IMR-90 (cell line): ENCODE data around the gene KAZN. TPM values are rescaled to one million over a fixed set of nuclear protein-coding genes. Genes with fewer than 3 reads are reported as not detected.

ENCODE experiments used
- ATAC-seq: fragments of 200-7000 bp; cut with Tn5 transposase; 2 replicates; pipeline ENCODE4 v1.9.1; 2020; ENCODE audit warnings: low read depth, mild to moderate bottlenecking, moderate library complexity
- BruUV-seq: library from RNA; stranded (reverse); fragments of 400-500 nt; replicated peaks from 2 replicates; lab custom pipeline; 2021; lab: Mats Ljungman, UMichigan
- CTCF ChIA-PET: fragments of 300-600 bp; formaldehyde crosslinking; extraction: SDS; loops from one replicate; lab custom pipeline; 2021; ENCODE audit warnings: antibody characterized with exemption; lab: Yijun Ruan, JAX
- POLR2A ChIA-PET: fragments of 300-600 bp; sonication (Branson Sonifier 250); formaldehyde crosslinking; loops from one replicate; lab custom pipeline; 2022; ENCODE audit warnings: antibody characterized with exemption; ENCODE audit not compliant: unreplicated experiment; lab: Charles Lee
- DNase-seq: peaks from one replicate; pipeline ENCODE4 v3.0.0; 2013
- H2AFZ ChIP-seq: replicated peaks from 2 replicates; pipeline ENCODE3; 2013; ENCODE audit warnings: low read length, mild to moderate bottlenecking; ENCODE audit not compliant: poor library complexity
- H2AK5ac ChIP-seq: 2 replicates; pipeline ENCODE4 v1.6.1; 2013; ENCODE audit warnings: low read depth, low read length, inconsistent platforms
- H2AK9ac ChIP-seq: replicated peaks from 2 replicates; pipeline ENCODE3; 2013; ENCODE audit warnings: mild to moderate bottlenecking, low read depth, low read length, moderate library complexity; ENCODE audit not compliant: poor library complexity
- H2BK120ac ChIP-seq: 2 replicates; pipeline ENCODE4 v1.6.1; 2013; ENCODE audit warnings: low read depth, low read length, inconsistent platforms
- H2BK15ac ChIP-seq: 3 replicates; pipeline ENCODE4 v1.6.1; 2013; ENCODE audit warnings: low read depth, low read length, inconsistent platforms
- H2BK20ac ChIP-seq: 2 replicates; pipeline ENCODE4 v1.6.1; 2013; ENCODE audit warnings: low read depth, mild to moderate bottlenecking, inconsistent platforms, low read length, moderate library complexity
- H2BK5ac ChIP-seq: 2 replicates; pipeline ENCODE4 v1.6.1; 2013; ENCODE audit warnings: mild to moderate bottlenecking, low read depth, low read length, inconsistent platforms; ENCODE audit not compliant: poor library complexity, severe bottlenecking
- H3K14ac ChIP-seq: replicated peaks from 2 replicates; pipeline ENCODE4 v1.6.1; 2013; ENCODE audit warnings: low read depth, low read length, inconsistent platforms
- H3K18ac ChIP-seq: 2 replicates; pipeline ENCODE4 v1.6.1; 2013; ENCODE audit warnings: low read depth, low read length, control low read depth
- H3K23ac ChIP-seq: 2 replicates; pipeline ENCODE4 v1.6.1; 2013; ENCODE audit warnings: low read depth, low read length, inconsistent platforms
- H3K27ac ChIP-seq: 2 replicates; pipeline ENCODE4 v1.5.1; 2013; ENCODE audit warnings: mild to moderate bottlenecking, control low read depth, low read length; ENCODE audit not compliant: insufficient read depth
- H3K27me3 ChIP-seq: 2 replicates; pipeline ENCODE4 v1.6.1; 2013; ENCODE audit warnings: low read length; ENCODE audit not compliant: control insufficient read depth, insufficient read depth
- H3K36me3 ChIP-seq: 2 replicates; pipeline ENCODE4 v1.6.1; 2013; ENCODE audit warnings: low read length, mixed read lengths; ENCODE audit not compliant: control insufficient read depth, insufficient read depth
- H3K4ac ChIP-seq: 2 replicates; pipeline ENCODE4 v1.6.1; 2013; ENCODE audit warnings: low read depth, low read length, inconsistent platforms
- H3K4me1 ChIP-seq: 2 replicates; pipeline ENCODE4 v1.6.1; 2013; ENCODE audit warnings: low read length, mixed read lengths; ENCODE audit not compliant: control insufficient read depth, insufficient read depth
- H3K4me2 ChIP-seq: 2 replicates; pipeline ENCODE4 v1.6.1; 2013; ENCODE audit warnings: low read depth, mild to moderate bottlenecking, control low read depth, low read length, moderate library complexity
- H3K4me3 ChIP-seq: 2 replicates; pipeline ENCODE4 v1.5.1; 2013; ENCODE audit warnings: low read depth, mild to moderate bottlenecking, control low read depth, low read length, moderate library complexity; ENCODE audit not compliant: insufficient read depth
- H3K56ac ChIP-seq: 2 replicates; pipeline ENCODE4 v1.6.1; 2013; ENCODE audit warnings: low read length, inconsistent platforms; ENCODE audit not compliant: insufficient read depth; ENCODE audit errors: extremely low read depth
- H3K79me1 ChIP-seq, 2 experiments: 2 replicates each; pipeline ENCODE4 v1.6.1; 2013; ENCODE audit warnings: low read length in 2 of 2, inconsistent platforms in 1 of 2, low read depth in 1 of 2
- H3K9ac ChIP-seq: 2 replicates; pipeline ENCODE4 v1.6.1; 2013; ENCODE audit warnings: low read depth, low read length, control low read depth
- H3K9me1 ChIP-seq: 2 replicates; pipeline ENCODE4 v1.6.1; 2013; ENCODE audit warnings: low read length, inconsistent platforms; ENCODE audit not compliant: insufficient read depth
- H3K9me3 ChIP-seq: 2 replicates; pipeline ENCODE4 v1.6.1; 2013; ENCODE audit warnings: low read length; ENCODE audit not compliant: control insufficient read depth, insufficient read depth
- H4K20me1 ChIP-seq: 2 replicates; pipeline ENCODE4 v1.6.1; 2013; ENCODE audit warnings: low read length, inconsistent platforms; ENCODE audit not compliant: insufficient read depth
- H4K5ac ChIP-seq: 2 replicates; pipeline ENCODE4 v1.6.1; 2013; ENCODE audit warnings: mild to moderate bottlenecking, low read depth, low read length, control low read depth
- H4K8ac ChIP-seq, 2 experiments: 2 replicates each; pipeline ENCODE4 v1.6.1; 2013; ENCODE audit warnings: low read depth in 2 of 2, low read length in 2 of 2, control low read depth in 1 of 2, inconsistent platforms in 1 of 2
- H4K91ac ChIP-seq: 2 replicates; pipeline ENCODE4 v1.6.1; 2013; ENCODE audit warnings: low read depth, low read length, inconsistent platforms; ENCODE audit not compliant: insufficient read depth
- CEBPB ChIP-seq: IDR thresholded peaks from 2 replicates; pipeline ENCODE4 v1.6.1; 2012; ENCODE audit warnings: low read depth, low read length, improper control_type of control experiment
- MAFK ChIP-seq: IDR thresholded peaks from 2 replicates; pipeline ENCODE4 v1.6.1; 2012; ENCODE audit warnings: low read depth, low read length, improper control_type of control experiment
- MAZ ChIP-seq: IDR thresholded peaks from 2 replicates; pipeline ENCODE4 v1.6.1; 2012; ENCODE audit warnings: low read depth, mild to moderate bottlenecking, low read length, improper control_type of control experiment, moderate library complexity, borderline replicate concordance
- NFE2L2 ChIP-seq: fragments of 150-350 bp; IDR thresholded peaks from 2 replicates; pipeline ENCODE4 v1.6.1; 2016; ENCODE audit warnings: low read depth, mild to moderate bottlenecking, low read length
- RFX5 ChIP-seq: IDR thresholded peaks from 2 replicates; pipeline ENCODE4 v1.8.0; 2012; ENCODE audit warnings: low read depth, mild to moderate bottlenecking, low read length, moderate library complexity
- SMC3 ChIP-seq: fragments of 150-350 bp; IDR thresholded peaks from 2 replicates; pipeline ENCODE4 v1.6.1; 2016; ENCODE audit warnings: low read depth, mild to moderate bottlenecking, antibody characterized with exemption, low read length, moderate library complexity
- WGBS, 2 experiments: methylation state at CpG; one replicate each; pipeline versions ENCODE4 v1.1.5 to v1.1.7; 2013; ENCODE audit warnings: missing lambda C conversion rate in 2 of 2; ENCODE audit not compliant: insufficient read length in 1 of 2; ENCODE audit errors: extremely low coverage in 2 of 2; 5-methylcytosine and 5-hydroxymethylcytosine counted together
- dilution Hi-C: fragments of 300-500 bp; cut with HindIII; formaldehyde crosslinking; loops from one replicate; pipeline ENCODE4 v1.14.3; 2018; ENCODE audit warnings: low sequenced_read_pairs; ENCODE audit not compliant: unreplicated experiment
- in situ Hi-C: fragments of 300-500 bp; cut with MboI; formaldehyde crosslinking; loops from 3 replicates; pipeline ENCODE4 v1.14.3; 2019; ENCODE audit warnings: low sequenced_read_pairs, inconsistent platforms, mixed read lengths
- intact Hi-C: fragments of 100-400 bp; cut with micrococcal nuclease; formaldehyde crosslinking; loops from 2 replicates; pipeline ENCODE4 v1.10.0; 2022
- polyA plus RNA-seq, 3 experiments: library from polyadenylated mRNA; depleted of rRNA; stranded (reverse); fragments of >200 nt; gene quantifications; 2 replicates each; pipeline ENCODE4 v1.2.3, GENCODE V29; 2012; ENCODE audit warnings: low replicate concordance in 1 of 3
- total RNA-seq: library from RNA; depleted of rRNA; stranded (reverse); fragments of >200 nt; gene quantifications from 2 replicates; pipeline ENCODE4 v1.2.3, GENCODE V29; 2012
- TF ChIP-seq, protein P1 (sequence below): conservative IDR thresholded peaks from 2 replicates; pipeline ENCODE4 v1.5.1; 2012; ENCODE audit warnings: mild to moderate bottlenecking, low read depth, low read length, improper control_type of control experiment
- TF ChIP-seq, protein P2 (sequence below): fragments of 150-350 bp; IDR thresholded peaks from 2 replicates; pipeline ENCODE4 v1.6.1; 2016; ENCODE audit warnings: low read depth, mild to moderate bottlenecking, low read length, moderate library complexity, borderline replicate concordance
- TF ChIP-seq, protein P3 (sequence below): fragments of 150-350 bp; IDR thresholded peaks from 2 replicates; pipeline ENCODE4 v1.6.1; 2017; ENCODE audit warnings: mild to moderate bottlenecking, antibody characterized with exemption, low read length, low read depth

Gene KAZN
- total and polyA plus RNA-seq, 2 of the 4 experiments (the other 2 are of a cell fraction), result 5.2 to 10.5 TPM

DNA sequence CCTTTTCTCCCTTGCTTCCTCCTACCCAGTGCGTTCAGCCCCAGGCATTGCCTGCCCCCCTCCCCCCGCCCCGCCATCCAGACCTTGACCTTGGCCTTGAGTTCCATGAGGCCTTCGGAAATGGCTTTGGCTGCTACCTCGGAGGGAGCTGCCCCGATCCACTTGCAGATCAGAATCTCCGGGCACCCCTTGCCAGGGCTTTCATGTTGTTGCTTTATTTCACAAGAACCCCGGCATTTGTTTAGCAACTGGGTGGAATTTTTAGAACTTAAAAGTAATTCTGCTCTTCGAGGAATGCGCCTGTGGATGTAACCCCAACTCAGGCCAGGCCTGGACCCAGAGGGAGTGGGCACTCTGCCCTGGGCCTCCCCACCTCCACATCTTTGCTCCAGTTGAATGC lies 401.0 kb downstream of the KAZN start:
- no TSS peak for BruUV-seq

More for the DNA sequence above, 401.0 kb downstream of the KAZN start:
- no peaks in the 10 kb centered on the region for H3K27me3 ChIP-seq
- H2AK9ac ChIP-seq, result no peak overlapping the region
- DNase-seq (no peak), ATAC-seq (no peak)
- dilution Hi-C loops (no loop called here), intact Hi-C loops (no loop called here), in situ Hi-C loops (no loop called here)
- H2AFZ ChIP-seq, result no peak overlapping the region
- no peak overlapping the region for H2BK15ac ChIP-seq
- TF ChIP-seq, protein P1, sequence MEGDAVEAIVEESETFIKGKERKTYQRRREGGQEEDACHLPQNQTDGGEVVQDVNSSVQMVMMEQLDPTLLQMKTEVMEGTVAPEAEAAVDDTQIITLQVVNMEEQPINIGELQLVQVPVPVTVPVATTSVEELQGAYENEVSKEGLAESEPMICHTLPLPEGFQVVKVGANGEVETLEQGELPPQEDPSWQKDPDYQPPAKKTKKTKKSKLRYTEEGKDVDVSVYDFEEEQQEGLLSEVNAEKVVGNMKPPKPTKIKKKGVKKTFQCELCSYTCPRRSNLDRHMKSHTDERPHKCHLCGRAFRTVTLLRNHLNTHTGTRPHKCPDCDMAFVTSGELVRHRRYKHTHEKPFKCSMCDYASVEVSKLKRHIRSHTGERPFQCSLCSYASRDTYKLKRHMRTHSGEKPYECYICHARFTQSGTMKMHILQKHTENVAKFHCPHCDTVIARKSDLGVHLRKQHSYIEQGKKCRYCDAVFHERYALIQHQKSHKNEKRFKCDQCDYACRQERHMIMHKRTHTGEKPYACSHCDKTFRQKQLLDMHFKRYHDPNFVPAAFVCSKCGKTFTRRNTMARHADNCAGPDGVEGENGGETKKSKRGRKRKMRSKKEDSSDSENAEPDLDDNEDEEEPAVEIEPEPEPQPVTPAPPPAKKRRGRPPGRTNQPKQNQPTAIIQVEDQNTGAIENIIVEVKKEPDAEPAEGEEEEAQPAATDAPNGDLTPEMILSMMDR, result no peak
- no peak for TF ChIP-seq MAZ
- TF ChIP-seq, protein P2, sequence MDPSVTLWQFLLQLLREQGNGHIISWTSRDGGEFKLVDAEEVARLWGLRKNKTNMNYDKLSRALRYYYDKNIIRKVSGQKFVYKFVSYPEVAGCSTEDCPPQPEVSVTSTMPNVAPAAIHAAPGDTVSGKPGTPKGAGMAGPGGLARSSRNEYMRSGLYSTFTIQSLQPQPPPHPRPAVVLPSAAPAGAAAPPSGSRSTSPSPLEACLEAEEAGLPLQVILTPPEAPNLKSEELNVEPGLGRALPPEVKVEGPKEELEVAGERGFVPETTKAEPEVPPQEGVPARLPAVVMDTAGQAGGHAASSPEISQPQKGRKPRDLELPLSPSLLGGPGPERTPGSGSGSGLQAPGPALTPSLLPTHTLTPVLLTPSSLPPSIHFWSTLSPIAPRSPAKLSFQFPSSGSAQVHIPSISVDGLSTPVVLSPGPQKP, result no peak
- TF ChIP-seq MAFK, result no peak
- no peak for TF ChIP-seq SMC3
- TF ChIP-seq, protein P3, sequence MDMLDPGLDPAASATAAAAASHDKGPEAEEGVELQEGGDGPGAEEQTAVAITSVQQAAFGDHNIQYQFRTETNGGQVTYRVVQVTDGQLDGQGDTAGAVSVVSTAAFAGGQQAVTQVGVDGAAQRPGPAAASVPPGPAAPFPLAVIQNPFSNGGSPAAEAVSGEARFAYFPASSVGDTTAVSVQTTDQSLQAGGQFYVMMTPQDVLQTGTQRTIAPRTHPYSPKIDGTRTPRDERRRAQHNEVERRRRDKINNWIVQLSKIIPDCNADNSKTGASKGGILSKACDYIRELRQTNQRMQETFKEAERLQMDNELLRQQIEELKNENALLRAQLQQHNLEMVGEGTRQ, result no peak
- no peak for TF ChIP-seq RFX5
- TF ChIP-seq CEBPB, result no peak
- no peak for TF ChIP-seq NFE2L2
- H4K8ac ChIP-seq, result no peak overlapping the region
- POLR2A ChIA-PET, result no interaction called here
- no peak overlapping the region for H3K56ac ChIP-seq
- no peak overlapping the region for H4K5ac ChIP-seq
- H3K79me1 ChIP-seq, result peaks cover 31 to 81% of the 10 kb centered on the region in 2 experiments
- no peaks in the 10 kb centered on the region for H3K9me3 ChIP-seq
- no peak overlapping the region for H3K9ac ChIP-seq
- no peak overlapping the region for H3K23ac ChIP-seq
- H3K27ac ChIP-seq, result no peak overlapping the region
- H3K14ac ChIP-seq, result no peak overlapping the region
- H3K4me1 ChIP-seq, result peaks cover 23% of the 10 kb centered on the region
- no peak overlapping the region for H2BK120ac ChIP-seq
- H3K36me3 ChIP-seq, result peaks cover 2% of the 10 kb centered on the region; the same call in 1 of the 2 replicates
- CTCF ChIA-PET, result no interaction called here
- H2AK5ac ChIP-seq, result 0 out of 2 replicates have a peak overlapping the region, but pooled peaks have one; percentile 3
- H4K91ac ChIP-seq, result no peak overlapping the region
- no peak overlapping the region for H3K4me2 ChIP-seq
- no peak overlapping the region for H3K4me3 ChIP-seq
- H3K18ac ChIP-seq, result no peak overlapping the region
- no peak overlapping the region for H3K4ac ChIP-seq
- H3K9me1 ChIP-seq, result peaks cover 32% of the 10 kb centered on the region
- WGBS, 2 experiments, result no CpG with 5 or more reads among the region's 10 CpGs
- no peak overlapping the region for H2BK5ac ChIP-seq
- no peak overlapping the region for H2BK20ac ChIP-seq
- peaks cover 16% of the 10 kb centered on the region for H4K20me1 ChIP-seq
